Measurements from ENCODE around the gene TMEM19.

The TMEM19 gene

GRCh38 chr12:71685914-71686657, at the start of gene TMEM19:
TMEM19 (plus strand) TSS chr12:71686082; CDS start chr12:71686681, 599 bp downstream.
- in situ Hi-C loops (cut with HindIII; ENCODE audit: low sequenced_read_pairs) = no loop called here

- in situ Hi-C loops (cut with HindIII; ENCODE audit: low sequenced_read_pairs) = loop anchor here (25.0 kb wide), 1 partner anchor 224 kb away; no protein-coding TSS in a partner anchor
Measured at GRCh38 chr12:71636704-71637115, 49.2 kb upstream of the TMEM19 start.

GRCh38 chr12:71638499-71638898, 47.4 kb upstream of the TMEM19 start:
- in situ Hi-C loops (cut with HindIII; ENCODE audit: low sequenced_read_pairs) = loop anchor here (25.0 kb wide), 1 partner anchor 226 kb away; no protein-coding TSS in a partner anchor

GRCh38 chr12:71639341-71639760, 46.5 kb upstream of the TMEM19 start:
- in situ Hi-C loops (cut with HindIII; ENCODE audit: low sequenced_read_pairs) = loop anchor here (25.0 kb wide), 1 partner anchor 227 kb away; no protein-coding TSS in a partner anchor

DNA sequence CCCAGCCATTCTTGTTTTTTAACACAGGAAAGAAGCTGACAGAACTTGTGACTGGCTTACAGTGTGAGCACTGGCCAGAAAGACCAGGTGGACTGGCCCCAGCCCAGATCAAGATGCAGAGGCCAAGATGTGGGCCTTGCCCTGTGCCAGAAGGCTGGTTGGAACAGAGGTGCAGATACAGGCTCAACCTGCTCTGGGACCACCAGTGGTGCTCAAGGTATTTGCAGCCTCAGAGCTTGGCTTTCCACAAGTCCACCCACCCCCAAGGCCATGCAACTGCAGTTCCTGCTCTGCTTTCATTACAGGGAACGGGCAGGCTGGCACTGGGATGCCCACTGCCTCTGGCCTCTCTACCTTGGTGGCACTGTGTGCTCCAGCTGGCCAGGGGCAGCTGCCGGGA, 45.6 kb upstream of the TMEM19 start:
- in situ Hi-C loops (cut with HindIII; ENCODE audit: low sequenced_read_pairs) = loop anchor here (25.0 kb wide), 1 partner anchor 228 kb away; no protein-coding TSS in a partner anchor

DNA sequence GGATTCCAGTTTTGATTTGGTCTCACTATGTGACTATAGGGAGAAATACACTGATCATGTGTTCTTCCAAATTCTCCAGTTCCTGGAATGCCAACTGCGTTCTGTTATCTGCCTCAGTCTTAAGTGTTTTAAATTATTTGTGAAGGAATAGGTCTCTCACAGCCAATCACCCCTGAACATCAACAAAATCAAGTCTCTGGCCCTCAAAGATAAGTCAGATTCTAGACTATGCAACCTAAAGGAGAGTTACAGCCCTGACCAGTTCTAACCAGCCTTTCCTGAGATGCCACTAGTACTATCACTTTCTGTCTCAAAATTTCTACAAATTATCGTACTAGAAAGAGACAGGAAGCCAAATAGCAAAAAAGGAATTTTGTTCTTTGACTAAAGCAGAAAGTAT, 44.5 kb upstream of the TMEM19 start:
- in situ Hi-C loops (cut with HindIII; ENCODE audit: low sequenced_read_pairs) = loop anchor here (25.0 kb wide), 1 partner anchor 229 kb away; no protein-coding TSS in a partner anchor

DNA sequence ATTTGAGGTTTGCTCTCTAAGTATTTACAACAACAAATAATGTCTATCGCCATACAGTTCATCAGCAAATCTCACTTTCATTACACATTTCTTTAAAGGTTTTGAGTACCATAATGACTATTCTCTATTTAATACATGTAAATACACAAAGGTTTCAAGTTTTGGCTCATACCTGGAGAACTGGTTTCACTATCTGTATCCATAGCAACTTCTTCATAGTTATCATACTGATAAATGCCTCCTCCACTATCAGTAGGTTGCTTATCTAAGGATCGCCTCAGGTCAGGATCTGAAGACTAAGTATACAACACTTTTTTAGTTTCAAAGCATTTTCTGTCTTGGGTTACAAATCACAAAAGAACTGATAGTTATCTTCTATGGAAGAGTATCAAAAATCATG, 43.6 kb upstream of the TMEM19 start:
- in situ Hi-C loops (cut with HindIII; ENCODE audit: low sequenced_read_pairs) = loop anchor here (25.0 kb wide), 1 partner anchor 230 kb away; no protein-coding TSS in a partner anchor

DNA sequence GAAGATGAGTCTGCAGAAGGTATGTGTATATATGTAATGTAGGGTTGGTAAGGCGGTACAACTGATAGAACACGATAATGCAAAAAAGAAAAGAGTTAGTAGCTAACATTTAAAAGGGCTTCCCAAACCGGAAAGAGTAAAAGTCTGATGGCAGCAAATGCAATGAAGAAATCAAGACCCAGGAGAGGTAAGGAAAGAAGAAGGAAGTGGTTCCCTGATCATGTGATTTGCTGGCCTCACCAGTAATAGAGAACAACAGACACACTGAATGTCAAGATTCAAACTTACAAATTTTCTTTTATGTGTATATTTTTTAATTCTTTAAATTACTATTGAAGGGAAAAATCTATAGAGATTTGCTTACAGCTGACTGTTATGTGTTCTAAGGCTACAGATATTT, 40.6 kb upstream of the TMEM19 start:
- in situ Hi-C loops (cut with HindIII; ENCODE audit: low sequenced_read_pairs) = loop anchor here (25.0 kb wide), 1 partner anchor 233 kb away; no protein-coding TSS in a partner anchor

GRCh38 chr12:71646512-71646911, 39.4 kb upstream of the TMEM19 start:
- in situ Hi-C loops (cut with HindIII; ENCODE audit: low sequenced_read_pairs) = loop anchor here (25.0 kb wide), 1 partner anchor 234 kb away; no protein-coding TSS in a partner anchor

DNA sequence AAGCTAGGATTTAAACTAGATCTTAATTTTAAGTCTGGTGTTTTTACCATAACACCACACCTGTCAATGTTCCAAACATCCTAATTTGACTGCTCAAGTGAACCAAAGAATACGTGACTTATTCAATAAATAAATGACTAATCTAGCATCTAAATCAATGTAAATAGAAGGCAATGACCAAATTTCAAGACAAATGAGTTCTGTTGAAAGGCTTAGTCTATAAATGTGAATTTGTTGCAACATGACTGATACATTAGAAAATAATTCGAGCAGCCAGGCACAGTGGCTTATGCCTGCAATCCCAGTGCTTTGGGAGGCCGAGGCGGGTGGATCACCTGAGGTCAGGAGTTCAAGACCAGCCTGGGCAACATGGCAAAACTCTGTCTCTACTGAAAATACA, 37.3 kb upstream of the TMEM19 start:
- in situ Hi-C loops (cut with HindIII; ENCODE audit: low sequenced_read_pairs) = loop anchor here (25.0 kb wide), 1 partner anchor 236 kb away; no protein-coding TSS in a partner anchor

GRCh38 chr12:71649401-71649800, 36.5 kb upstream of the TMEM19 start:
- in situ Hi-C loops (cut with HindIII; ENCODE audit: low sequenced_read_pairs) = loop anchor here (25.0 kb wide), 1 partner anchor 237 kb away; no protein-coding TSS in a partner anchor

- in situ Hi-C loops (cut with HindIII; ENCODE audit: low sequenced_read_pairs) = no loop called here
Measured at GRCh38 chr12:71652656-71653055, 33.2 kb upstream of the TMEM19 start.

DNA sequence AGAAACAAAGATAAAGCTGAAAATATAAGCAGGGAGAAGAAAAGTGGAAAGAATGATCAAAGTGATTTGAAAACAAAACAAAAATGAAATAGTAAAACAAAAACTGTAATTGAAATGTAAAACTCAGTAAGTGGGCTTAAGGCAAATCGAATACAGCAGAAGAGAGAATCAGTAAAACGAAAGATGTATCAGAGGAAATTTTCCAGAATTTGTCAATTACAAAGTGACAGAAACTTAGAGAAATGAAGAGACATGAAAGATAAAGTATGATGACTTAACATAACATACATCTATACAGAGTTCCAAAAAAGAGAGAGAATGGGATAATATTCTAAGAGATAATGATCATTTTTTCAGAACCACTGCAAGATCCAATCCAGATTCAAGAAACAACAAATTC, 32.7 kb upstream of the TMEM19 start:
- in situ Hi-C loops (cut with HindIII; ENCODE audit: low sequenced_read_pairs) = no loop called here

- in situ Hi-C loops (cut with HindIII; ENCODE audit: low sequenced_read_pairs) = no loop called here
Measured at GRCh38 chr12:71654200-71654599, 31.7 kb upstream of the TMEM19 start.

DNA sequence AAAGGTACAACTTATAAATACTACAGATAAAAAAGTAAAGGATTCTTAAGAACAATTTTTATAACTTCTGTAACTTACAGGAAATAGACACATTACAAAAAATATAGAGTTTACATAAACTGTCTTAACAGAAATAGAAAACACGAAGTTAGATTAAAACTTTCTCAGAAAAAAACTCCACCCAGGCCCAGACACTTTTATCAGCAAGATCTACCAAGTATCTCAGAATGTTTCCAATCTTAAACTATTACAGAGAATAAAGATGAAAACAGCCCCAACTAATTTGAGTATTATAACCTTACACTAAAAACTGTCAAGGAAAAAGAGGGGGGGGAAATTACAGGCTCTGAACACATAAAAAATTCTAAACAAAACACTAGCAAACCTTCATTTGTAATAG, 30.4 kb upstream of the TMEM19 start:
- in situ Hi-C loops (cut with HindIII; ENCODE audit: low sequenced_read_pairs) = no loop called here

- in situ Hi-C loops (cut with HindIII; ENCODE audit: low sequenced_read_pairs) = no loop called here
Measured at GRCh38 chr12:71655907-71656306, 30.0 kb upstream of the TMEM19 start.

GRCh38 chr12:71656740-71657139, 29.1 kb upstream of the TMEM19 start:
- in situ Hi-C loops (cut with HindIII; ENCODE audit: low sequenced_read_pairs) = no loop called here

DNA sequence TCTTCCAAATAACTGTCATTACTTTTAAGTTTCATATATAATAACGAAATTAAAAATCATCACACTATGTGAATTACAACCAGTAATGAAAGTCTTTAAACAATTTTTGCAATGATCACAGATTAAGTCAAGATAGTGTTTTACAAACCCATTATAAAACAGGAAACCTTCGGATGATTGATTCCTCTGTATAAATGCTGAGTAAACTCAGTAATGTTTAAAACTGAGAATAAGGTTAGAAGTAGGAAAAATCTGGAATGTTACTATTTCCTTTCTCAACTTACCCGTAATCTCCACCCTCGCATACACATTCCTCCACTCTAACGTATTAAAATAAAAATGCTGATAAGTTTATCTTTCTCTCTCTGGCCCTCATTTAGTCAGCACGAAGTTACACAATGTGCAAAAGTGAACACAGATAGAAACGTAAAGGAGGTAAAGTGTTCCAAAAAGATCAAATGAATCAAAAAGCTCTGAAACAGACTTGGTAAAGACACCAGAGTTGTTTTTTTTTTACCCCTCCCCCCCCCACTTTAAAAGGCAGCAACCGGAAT, 23.8 kb upstream of the TMEM19 start:
- in situ Hi-C loops (cut with HindIII; ENCODE audit: low sequenced_read_pairs) = no loop called here

DNA sequence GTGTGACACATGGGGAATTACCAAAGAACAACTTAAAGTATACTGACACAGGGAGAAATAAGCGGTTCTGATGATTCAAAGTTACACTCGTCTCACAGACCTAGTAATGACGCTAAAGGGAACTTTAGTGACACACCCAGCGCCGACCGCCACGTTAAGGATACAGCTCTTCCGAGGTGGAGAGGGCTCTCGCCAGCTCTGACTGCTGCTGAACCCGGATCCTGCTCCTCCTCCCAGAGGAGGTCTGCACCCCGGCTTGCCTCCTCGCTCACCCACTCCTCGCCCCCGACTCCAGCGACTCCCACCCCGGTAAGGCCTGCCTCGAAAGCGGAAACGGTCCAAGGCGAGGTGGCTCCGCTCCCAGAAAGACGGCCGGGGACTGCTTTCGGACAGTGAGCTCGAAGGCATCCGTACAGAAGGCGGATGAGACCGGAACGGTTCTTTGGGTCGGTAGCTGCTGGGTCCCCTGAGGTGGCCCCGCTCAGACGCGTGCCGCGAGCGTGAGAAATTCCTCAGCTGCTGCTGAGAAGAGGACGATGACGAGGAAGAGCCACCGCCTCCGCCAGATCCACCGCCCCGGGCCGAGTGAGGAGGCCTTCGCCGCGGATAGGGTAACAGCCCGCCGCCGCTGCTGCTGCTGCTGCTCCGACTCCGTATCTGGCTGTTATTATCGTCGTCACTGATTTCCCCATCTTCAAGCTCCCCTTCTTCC, 22.9 kb upstream of the TMEM19 start:
- in situ Hi-C loops (cut with HindIII; ENCODE audit: low sequenced_read_pairs) = no loop called here

- in situ Hi-C loops (cut with HindIII; ENCODE audit: low sequenced_read_pairs) = no loop called here
Measured at GRCh38 chr12:71663561-71664410, 22.1 kb upstream of the TMEM19 start, which contains the start of the genes THAP2 and ZFC3H1. THAP2 (plus strand) TSS chr12:71664301; CDS start chr12:71664510, 209 bp downstream. ZFC3H1 (minus strand) TSS chr12:71663848; CDS start chr12:71663610, 238 bp downstream.

All from DLD1 (cell line).